Glomerular visceral epithelial cell (primary cell): Measurements from ENCODE around the gene TNMD.

Experiments
- DNase-seq: peaks from one replicate; pipeline ENCODE4 v3.0.0-alpha.2; 2016; ENCODE audit errors: extremely low spot score

TNMD gene

GRCh38 chrX:100643956-100644860 lies 59.5 kb downstream of the TNMD start, which contains the start of gene SRPX2:
SRPX2 (plus strand) TSS chrX:100644199; CDS start chrX:100646323, 2,124 bp downstream.
- DNase-seq = peak; percentile 71

DNA sequence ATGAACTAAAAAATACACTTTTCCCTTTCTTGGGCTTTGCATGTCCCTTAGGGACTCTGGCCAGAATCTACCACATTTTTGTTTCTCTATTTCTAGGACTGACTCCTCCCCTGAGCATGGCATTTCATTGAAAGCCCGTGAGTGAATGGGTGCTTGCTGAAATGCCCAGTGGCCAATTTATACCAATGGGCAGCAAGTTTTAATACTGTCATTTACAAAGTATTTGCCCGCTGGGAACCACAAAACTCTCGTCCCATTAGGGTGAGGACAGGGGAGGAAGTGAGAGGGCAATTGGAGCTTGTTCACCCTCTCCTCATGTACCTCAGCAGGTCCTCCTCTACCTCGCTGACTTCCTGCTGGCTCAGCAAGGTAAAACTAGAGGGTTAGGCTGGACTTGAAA lies 60.4 kb downstream of the TNMD start:
- no peak for DNase-seq

GRCh38 chrX:100647095-100647494 lies 62.4 kb downstream of the TNMD start:
- DNase-seq = peak; percentile 7

DNA sequence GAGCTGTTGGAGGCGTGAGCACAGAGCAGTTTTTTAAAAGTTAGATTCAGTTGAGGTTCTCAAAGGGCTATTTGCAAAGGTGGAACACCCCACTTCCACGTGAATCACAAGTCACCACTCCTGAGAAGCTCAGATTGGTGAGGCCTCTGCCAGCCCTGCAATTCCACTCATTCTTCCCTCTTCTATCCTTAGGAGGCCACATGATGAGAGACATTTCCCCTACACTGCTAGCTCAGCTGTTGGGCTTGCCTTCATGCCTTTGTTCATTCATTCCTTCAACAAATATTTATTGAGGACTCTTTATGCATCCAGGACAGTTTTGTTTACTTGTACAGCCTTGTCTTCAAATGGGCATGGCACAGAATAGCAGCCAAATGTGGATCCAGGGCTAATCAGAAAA lies 63.0 kb downstream of the TNMD start:
- DNase-seq = no peak

DNA sequence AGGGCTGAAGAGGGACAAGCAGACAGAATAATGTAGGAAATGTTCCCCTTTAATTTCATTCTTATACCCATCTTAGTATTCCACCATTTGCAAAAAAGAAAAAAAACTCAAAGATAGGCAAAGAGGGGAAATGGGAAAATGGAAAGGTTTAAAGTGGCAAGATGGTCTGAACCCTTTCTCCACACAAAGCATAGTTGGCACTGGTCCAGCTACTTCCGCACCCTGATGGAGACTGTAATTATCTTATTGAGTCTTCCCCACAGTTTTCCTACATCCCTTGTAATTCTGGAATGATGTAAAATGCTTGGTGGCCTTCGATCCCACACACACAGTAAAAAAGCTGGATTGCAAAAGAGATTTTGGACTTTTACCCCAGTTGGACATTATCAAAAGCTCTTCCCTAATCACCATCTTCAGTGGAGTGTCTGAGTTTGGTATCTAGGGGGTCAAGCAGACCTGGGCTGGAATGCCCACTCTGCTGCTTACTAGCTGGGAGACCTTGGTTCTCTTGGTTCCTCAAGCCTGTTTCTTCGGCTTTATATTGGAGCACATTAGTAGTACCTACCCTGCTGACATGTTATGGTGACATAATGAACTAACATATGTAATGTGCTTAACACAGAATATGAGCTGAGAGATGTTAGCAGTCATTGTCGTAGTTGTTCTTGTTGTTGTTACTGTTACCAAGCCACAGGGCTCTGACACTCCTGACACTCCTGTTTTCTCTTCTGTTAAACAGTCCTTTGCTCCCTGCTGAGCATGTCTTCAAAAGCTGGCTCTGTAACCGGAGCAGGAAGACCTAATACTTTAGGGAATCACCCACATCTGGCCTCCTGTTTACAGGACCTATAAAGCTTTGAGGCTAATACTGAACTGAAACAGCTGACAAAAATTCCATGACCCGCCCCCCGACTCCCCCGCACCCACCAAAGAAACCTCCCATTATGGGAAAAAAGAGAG lies 64.0 kb downstream of the TNMD start:
- no peak for DNase-seq
